GM19372 (cell line): ENCODE results near the gene UTP18.
"Not testable (repeated sequence)": the region's sequence is repeated elsewhere in the genome, so short reads cannot be mapped to it uniquely, and the experiment has no call there.

Experiments
- ATAC-seq: cut with Tn5 transposase; IDR thresholded peaks from one replicate; pipeline ENCODE4 v1.9.1; 2021; ENCODE audit warnings: mild to moderate bottlenecking, low read depth, moderate library complexity; ENCODE audit not compliant: unreplicated experiment

Gene UTP18

GRCh38 chr17:51330861-51331503 is 70.6 kb downstream of the UTP18 start:
- ATAC-seq: not testable (repeated sequence)

DNA sequence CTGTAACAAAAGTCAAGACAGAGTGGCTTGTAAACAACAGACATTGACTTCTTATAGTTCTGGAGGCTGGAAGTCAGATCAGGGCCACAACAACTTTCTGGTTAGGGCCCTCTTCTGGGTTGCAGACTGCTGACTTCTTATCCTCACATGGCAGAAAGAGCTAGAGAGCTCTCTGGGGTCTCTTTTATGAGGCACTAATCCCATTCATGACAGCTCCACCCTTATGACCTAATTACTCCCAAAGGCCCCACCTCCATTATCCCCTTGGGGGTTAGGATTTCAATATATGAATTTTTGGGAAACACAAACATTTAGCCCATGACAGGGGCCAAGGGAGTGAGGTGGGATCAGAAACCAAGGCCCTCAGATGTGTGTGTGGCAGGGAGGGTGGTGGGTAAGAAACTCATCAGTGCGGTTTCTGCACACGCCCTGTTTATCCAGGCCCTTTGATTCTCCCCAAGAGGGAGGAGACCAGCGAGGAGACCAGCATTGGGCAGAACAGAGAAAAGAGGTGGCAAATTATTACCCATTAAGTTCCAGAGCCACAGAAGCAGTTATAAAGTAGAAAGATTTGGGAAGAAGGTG is 74.8 kb downstream of the UTP18 start:
- no peak for ATAC-seq

DNA sequence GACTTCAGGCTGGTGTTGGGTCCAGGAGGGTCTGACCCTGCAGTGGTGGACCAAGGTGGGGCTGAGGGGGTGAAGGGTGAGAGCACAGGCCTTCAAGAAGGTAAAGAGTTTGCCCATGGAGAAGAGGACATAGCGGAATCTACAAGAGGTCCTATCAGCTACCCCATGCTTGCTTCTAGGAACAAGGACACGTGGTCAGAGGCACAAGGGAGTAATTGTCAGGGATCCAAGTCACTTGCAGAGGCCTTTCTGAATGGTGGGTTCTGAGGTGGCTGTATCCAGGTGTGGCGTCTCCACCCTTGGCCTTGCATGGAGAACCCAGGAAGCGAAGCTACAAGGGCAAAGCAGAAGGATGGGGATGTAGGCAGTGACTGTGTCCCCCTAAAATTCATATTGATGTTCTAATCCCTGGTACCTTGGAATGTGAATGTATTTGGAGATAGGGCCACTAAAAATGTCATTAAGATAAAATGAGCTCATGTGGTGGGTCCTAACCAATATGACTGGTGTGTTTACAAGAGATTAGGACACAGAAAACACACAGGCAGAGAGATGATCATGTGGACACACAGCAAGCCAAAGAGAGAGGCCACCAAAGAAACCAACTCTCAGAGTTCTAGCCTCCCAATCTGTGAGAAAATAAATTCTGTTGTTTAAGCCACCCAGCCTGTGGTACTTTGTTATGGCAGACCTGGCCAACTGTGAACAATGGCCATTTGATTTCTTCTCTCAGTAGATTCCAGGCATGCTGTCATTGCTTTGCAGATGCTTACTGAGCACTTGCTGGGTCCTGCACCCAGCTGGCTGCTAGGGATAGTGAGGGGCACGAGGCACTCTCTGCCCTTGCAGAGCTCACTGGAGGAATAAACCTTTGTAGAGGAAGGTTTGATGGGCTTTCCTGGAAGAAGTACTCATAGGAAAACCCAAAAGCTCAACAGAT is 75.8 kb downstream of the UTP18 start:
- no peak for ATAC-seq

- ATAC-seq: no peak
Measured at GRCh38 chr17:51341457-51341856, 81.1 kb downstream of the UTP18 start.

- no peak for ATAC-seq
Measured at GRCh38 chr17:51342257-51342656, 81.9 kb downstream of the UTP18 start.

DNA sequence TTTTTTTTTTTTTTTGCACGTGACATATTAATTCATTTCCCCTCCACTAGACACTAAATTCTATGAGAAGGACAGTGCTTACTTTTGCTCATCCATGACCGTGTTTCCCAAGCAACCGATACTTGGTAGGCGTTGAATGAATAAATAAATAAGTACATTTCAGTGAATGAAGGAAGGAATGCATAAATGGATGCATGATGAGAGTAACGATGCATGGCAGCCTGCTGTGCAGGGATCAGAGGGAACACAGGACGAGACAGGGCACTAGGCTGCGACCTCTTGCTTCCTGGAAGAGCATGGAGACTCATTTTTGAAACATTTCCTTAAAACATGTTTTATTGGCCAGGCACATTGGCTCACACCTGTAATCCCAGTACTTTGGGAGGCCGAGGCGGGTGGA is 84.2 kb downstream of the UTP18 start:
- ATAC-seq: no peak

DNA sequence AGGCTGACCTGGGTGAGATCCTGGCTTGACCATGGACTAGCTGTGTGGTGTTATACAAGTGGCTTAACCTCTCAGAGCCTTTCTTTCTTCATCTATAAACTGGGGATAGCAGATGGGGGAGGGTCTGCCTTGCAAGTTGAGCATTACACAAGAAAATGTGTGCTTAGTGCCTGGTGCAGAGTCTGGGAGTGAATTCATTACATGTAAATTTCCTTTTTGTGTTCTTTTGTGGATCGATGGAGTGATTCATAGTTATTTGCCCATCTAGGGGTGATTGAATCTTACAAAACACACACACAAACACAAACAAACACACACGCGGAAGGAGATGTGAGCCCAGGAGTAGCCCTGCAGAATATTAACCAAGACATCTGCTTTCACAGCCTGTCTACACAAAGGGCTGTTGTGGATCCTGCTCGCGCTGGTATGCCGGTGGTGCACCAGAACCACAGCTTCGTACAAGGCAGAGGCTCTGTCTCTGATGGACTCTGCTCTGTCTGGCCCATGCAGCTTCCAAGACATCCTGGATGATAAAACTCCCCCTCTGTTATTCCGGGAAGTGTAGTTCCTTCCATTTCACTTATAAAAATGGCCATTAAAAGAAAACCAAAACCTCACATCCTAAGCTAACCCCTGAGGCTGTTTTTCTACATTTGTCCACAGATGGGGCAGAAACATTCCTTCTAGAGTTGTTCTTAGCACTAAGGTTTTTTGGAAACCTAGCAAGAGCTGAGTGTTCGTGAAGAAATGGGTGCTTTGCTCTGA is 86.1 kb downstream of the UTP18 start:
- no peak for ATAC-seq
